H9 (cell line): Measurements from ENCODE around the gene ZNF474. TPM values are rescaled to one million over a fixed set of nuclear protein-coding genes. Genes with fewer than 3 reads are reported as not detected.

ENCODE experiments used
- DNase-seq: peaks from one replicate; pipeline ENCODE4 v3.0.0-alpha.2; 2017
- H2AFZ ChIP-seq: one replicate; pipeline ENCODE4 v1.6.1; 2013; ENCODE audit warnings: mild to moderate bottlenecking, low read length, control low read depth, moderate library complexity
- H2AK5ac ChIP-seq: 2 replicates; pipeline ENCODE4 v1.6.1; 2013; ENCODE audit warnings: low read length, control low read depth, mixed read lengths; ENCODE audit not compliant: insufficient read length
- H2BK120ac ChIP-seq: one replicate; pipeline ENCODE4 v1.6.1; 2013; ENCODE audit warnings: low read depth, mild to moderate bottlenecking, low read length, control low read depth, inconsistent platforms; ENCODE audit not compliant: poor library complexity, severe bottlenecking
- H2BK12ac ChIP-seq: 2 replicates; pipeline ENCODE4 v1.6.1; 2013; ENCODE audit warnings: low read length, control low read depth, mixed read lengths, low read depth; ENCODE audit not compliant: insufficient read length
- H2BK15ac ChIP-seq: 2 replicates; pipeline ENCODE4 v1.6.1; 2013; ENCODE audit warnings: low read depth, low read length, control low read depth
- H2BK20ac ChIP-seq: one replicate; pipeline ENCODE4 v1.6.1; 2013; ENCODE audit warnings: low read depth, mild to moderate bottlenecking, low read length, control low read depth, inconsistent platforms; ENCODE audit not compliant: poor library complexity, severe bottlenecking
- H2BK5ac ChIP-seq: 2 replicates; pipeline ENCODE4 v1.6.1; 2013; ENCODE audit warnings: low read length, control low read depth, mixed read lengths; ENCODE audit not compliant: insufficient read length
- H3K14ac ChIP-seq: 2 replicates; pipeline ENCODE4 v1.6.1; 2013; ENCODE audit warnings: low read length, control low read depth; ENCODE audit not compliant: insufficient read depth
- H3K18ac ChIP-seq: 2 replicates; pipeline ENCODE4 v1.6.1; 2013; ENCODE audit warnings: low read depth, mild to moderate bottlenecking, mixed read lengths, low read length, control low read depth; ENCODE audit not compliant: insufficient read length
- H3K23ac ChIP-seq: 2 replicates; pipeline ENCODE4 v1.6.1; 2013; ENCODE audit warnings: low read length, control low read depth, mixed read lengths, low read depth; ENCODE audit not compliant: insufficient read length
- H3K23me2 ChIP-seq: 2 replicates; pipeline ENCODE4 v1.6.1; 2013; ENCODE audit warnings: low read depth, mild to moderate bottlenecking, mixed read lengths, low read length, control low read depth; ENCODE audit not compliant: insufficient read length, poor library complexity, severe bottlenecking
- H3K27ac ChIP-seq: 2 replicates; pipeline ENCODE4 v1.5.1; 2013; ENCODE audit warnings: low read length, control low read depth, mixed read lengths, low read depth; ENCODE audit not compliant: insufficient read length
- H3K27me3 ChIP-seq: 2 replicates; pipeline ENCODE4 v1.6.1; 2013; ENCODE audit warnings: low read length, control low read depth, inconsistent platforms; ENCODE audit not compliant: insufficient read depth
- H3K4ac ChIP-seq: 2 replicates; pipeline ENCODE4 v1.6.1; 2013; ENCODE audit warnings: low read depth, mild to moderate bottlenecking, control low read depth, inconsistent platforms, low read length, moderate library complexity
- H3K4me1 ChIP-seq: 2 replicates; pipeline ENCODE4 v1.6.1; 2013; ENCODE audit warnings: low read length, control low read depth, inconsistent platforms; ENCODE audit not compliant: insufficient read depth
- H3K4me2 ChIP-seq: 2 replicates; pipeline ENCODE4 v1.6.1; 2013; ENCODE audit warnings: low read length, control low read depth, mixed read lengths; ENCODE audit not compliant: insufficient read length, insufficient read depth
- H3K56ac ChIP-seq: 2 replicates; pipeline ENCODE4 v1.6.1; 2013; ENCODE audit warnings: low read depth, mild to moderate bottlenecking, mixed read lengths, low read length, control low read depth; ENCODE audit not compliant: insufficient read length
- H3K79me1 ChIP-seq: 2 replicates; pipeline ENCODE4 v1.6.1; 2013; ENCODE audit warnings: low read depth, mild to moderate bottlenecking, moderate library complexity, low read length, control low read depth, inconsistent platforms; ENCODE audit not compliant: insufficient read depth, poor library complexity, severe bottlenecking
- H3K79me2 ChIP-seq: 2 replicates; pipeline ENCODE4 v1.6.1; 2013; ENCODE audit warnings: low read length, control low read depth, inconsistent platforms; ENCODE audit not compliant: insufficient read depth
- H3K9ac ChIP-seq: 2 replicates; pipeline ENCODE4 v1.6.1; 2013; ENCODE audit warnings: low read length, control low read depth, mixed read lengths; ENCODE audit not compliant: insufficient read length; ENCODE audit errors: extremely low read depth
- H3K9me3 ChIP-seq: one replicate; pipeline ENCODE4 v1.6.1; 2013; ENCODE audit warnings: low read depth, low read length, inconsistent platforms; ENCODE audit not compliant: control insufficient read depth
- H3T11ph ChIP-seq: one replicate; pipeline ENCODE4 v1.6.1; 2013; ENCODE audit warnings: mild to moderate bottlenecking, low read length, control low read depth, inconsistent platforms
- H4K20me1 ChIP-seq: one replicate; pipeline ENCODE4 v1.6.1; 2013; ENCODE audit not compliant: control insufficient read depth, insufficient read length, insufficient read depth
- H4K5ac ChIP-seq: 2 replicates; pipeline ENCODE4 v1.6.1; 2013; ENCODE audit warnings: low read depth, mild to moderate bottlenecking, mixed read lengths, low read length, control low read depth; ENCODE audit not compliant: insufficient read length
- H4K8ac ChIP-seq: replicated peaks from 2 replicates; pipeline ENCODE4 v1.6.1; 2013; ENCODE audit warnings: low read length, control low read depth, mixed read lengths, low read depth; ENCODE audit not compliant: insufficient read length
- H4K91ac ChIP-seq: 2 replicates; pipeline ENCODE4 v1.6.1; 2013; ENCODE audit warnings: low read depth, mild to moderate bottlenecking, moderate library complexity, mixed read lengths, low read length, control low read depth; ENCODE audit not compliant: insufficient read length
- H3K27ac Mint-ChIP-seq, 3 experiments: 2 replicates in 2 of 3; 3 replicates in 1 of 3; pipeline ENCODE4 v1.8.0; 2020 to 2021; ENCODE audit warnings: mixed read lengths in 3 of 3, mild to moderate bottlenecking in 1 of 3, moderate library complexity in 1 of 3
- H3K27me3 Mint-ChIP-seq: 2 replicates; pipeline ENCODE4 v1.8.0; 2021; ENCODE audit warnings: low read depth, mild to moderate bottlenecking, moderate library complexity, mixed read lengths
- H3K36me3 Mint-ChIP-seq, 3 experiments: 2 replicates in 2 of 3; 3 replicates in 1 of 3; pipeline ENCODE4 v1.8.0; 2020 to 2021; ENCODE audit warnings: low read depth in 3 of 3, mixed read lengths in 3 of 3; ENCODE audit not compliant: insufficient read depth in 1 of 3
- H3K4me1 Mint-ChIP-seq, 2 experiments: 2 replicates each; pipeline ENCODE4 v1.8.0; 2020; ENCODE audit warnings: mixed read lengths in 2 of 2
- H3K4me3 Mint-ChIP-seq, 2 experiments: 2 replicates in 1 of 2; 3 replicates in 1 of 2; pipeline ENCODE4 v1.8.0; 2020 to 2021; ENCODE audit warnings: mild to moderate bottlenecking in 2 of 2, mixed read lengths in 2 of 2, moderate library complexity in 1 of 2
- H3K9me3 Mint-ChIP-seq, 2 experiments: 2 replicates in 1 of 2; 3 replicates in 1 of 2; pipeline ENCODE4 v1.8.0; 2020; ENCODE audit warnings: mild to moderate bottlenecking in 2 of 2, mixed read lengths in 2 of 2, moderate library complexity in 1 of 2
- WGBS: extraction: QIAGEN DNeasy Blood & Tissue Kit; methylation state at CpG from one replicate; pipeline ENCODE4 v1.1.7; 2013; ENCODE audit warnings: missing lambda C conversion rate, low lambda C conversion rate, mixed read lengths; ENCODE audit not compliant: insufficient read length; ENCODE audit errors: extremely low coverage; 5-methylcytosine and 5-hydroxymethylcytosine counted together
- total RNA-seq: library from RNA; stranded (reverse); gene quantifications from 2 replicates; pipeline ENCODE4 v1.2.1, GENCODE V29; 2021
- TF ChIP-seq, protein P1 (sequence below): fragments of 200-600 bp; sonication (generic); conservative IDR thresholded peaks from 3 replicates; pipeline ENCODE4 v1.8.0; 2021; ENCODE audit warnings: antibody characterized with exemption, mild to moderate bottlenecking

Gene ZNF474
- total RNA-seq, 1 experiment from 2014 or later = not detected

DNA sequence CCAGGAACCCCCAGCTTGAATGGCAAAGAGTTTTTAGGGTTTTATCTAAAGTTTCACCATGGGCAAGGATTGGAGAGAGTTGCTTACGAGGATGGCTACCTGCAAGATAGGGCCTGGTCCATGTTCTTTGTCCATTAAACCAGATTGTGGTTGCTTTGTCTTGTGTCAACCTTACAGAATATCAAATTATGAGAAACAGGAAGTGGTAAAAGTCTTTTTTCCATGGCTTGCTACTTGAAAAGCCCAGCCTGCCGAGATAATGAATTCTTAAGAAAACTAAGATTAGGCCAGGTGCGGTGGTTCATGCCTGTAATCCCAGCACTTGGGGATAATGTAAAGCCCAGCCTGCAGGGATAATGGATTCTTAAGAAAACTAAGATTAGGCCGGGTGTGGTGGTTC, 24.4 kb downstream of the ZNF474 start:
- H3K79me2 ChIP-seq = no peaks in the 10 kb centered on the region
- Mint-ChIP-seq H3K27ac (no peak overlapping the region), H3K4me3 (no peak overlapping the region), H3K36me3 (no peaks in the 10 kb centered on the region; a peak in 1 of 7 replicates), H3K4me1 (no peaks in the 10 kb centered on the region), H3K27me3 (no peaks in the 10 kb centered on the region; the same call in 1 of the 2 replicates), H3K9me3 (no peaks in the 10 kb centered on the region)
- TF ChIP-seq, protein P1, sequence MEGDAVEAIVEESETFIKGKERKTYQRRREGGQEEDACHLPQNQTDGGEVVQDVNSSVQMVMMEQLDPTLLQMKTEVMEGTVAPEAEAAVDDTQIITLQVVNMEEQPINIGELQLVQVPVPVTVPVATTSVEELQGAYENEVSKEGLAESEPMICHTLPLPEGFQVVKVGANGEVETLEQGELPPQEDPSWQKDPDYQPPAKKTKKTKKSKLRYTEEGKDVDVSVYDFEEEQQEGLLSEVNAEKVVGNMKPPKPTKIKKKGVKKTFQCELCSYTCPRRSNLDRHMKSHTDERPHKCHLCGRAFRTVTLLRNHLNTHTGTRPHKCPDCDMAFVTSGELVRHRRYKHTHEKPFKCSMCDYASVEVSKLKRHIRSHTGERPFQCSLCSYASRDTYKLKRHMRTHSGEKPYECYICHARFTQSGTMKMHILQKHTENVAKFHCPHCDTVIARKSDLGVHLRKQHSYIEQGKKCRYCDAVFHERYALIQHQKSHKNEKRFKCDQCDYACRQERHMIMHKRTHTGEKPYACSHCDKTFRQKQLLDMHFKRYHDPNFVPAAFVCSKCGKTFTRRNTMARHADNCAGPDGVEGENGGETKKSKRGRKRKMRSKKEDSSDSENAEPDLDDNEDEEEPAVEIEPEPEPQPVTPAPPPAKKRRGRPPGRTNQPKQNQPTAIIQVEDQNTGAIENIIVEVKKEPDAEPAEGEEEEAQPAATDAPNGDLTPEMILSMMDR = no peak
- no peak overlapping the region for H3K9ac ChIP-seq
- H2AFZ ChIP-seq = no peak overlapping the region
- H4K8ac ChIP-seq = no peak overlapping the region
- H3K23ac ChIP-seq = no peak overlapping the region
- no CpG with 5 or more reads among the region's 4 CpGs for WGBS
- no peaks in the 10 kb centered on the region for H3K27me3 ChIP-seq
- H3K9me3 ChIP-seq = no peaks in the 10 kb centered on the region
- no peak overlapping the region for H4K5ac ChIP-seq
- no peak overlapping the region for H2BK12ac ChIP-seq
- H3K23me2 ChIP-seq = no peaks in the 10 kb centered on the region
- no peak overlapping the region for H3K4ac ChIP-seq
- H4K20me1 ChIP-seq = no peaks in the 10 kb centered on the region
- DNase-seq = no peak
- H2BK120ac ChIP-seq = no peak overlapping the region
- H3K18ac ChIP-seq = no peak overlapping the region
- H2BK15ac ChIP-seq = no peak overlapping the region
- no peak overlapping the region for H3K4me2 ChIP-seq
- no peaks in the 10 kb centered on the region for H3K79me1 ChIP-seq
- H3K27ac ChIP-seq = no peak overlapping the region
- H3K14ac ChIP-seq = no peak overlapping the region
- no peak overlapping the region for H3K56ac ChIP-seq
- H2BK20ac ChIP-seq = no peak overlapping the region
- H3T11ph ChIP-seq = no peak overlapping the region
- H4K91ac ChIP-seq = no peak overlapping the region
- H2AK5ac ChIP-seq = no peak overlapping the region
- H3K4me1 ChIP-seq = no peaks in the 10 kb centered on the region
- no peak overlapping the region for H2BK5ac ChIP-seq
